ENCODE results near the gene ADPRS.

ADPRS gene

DNA sequence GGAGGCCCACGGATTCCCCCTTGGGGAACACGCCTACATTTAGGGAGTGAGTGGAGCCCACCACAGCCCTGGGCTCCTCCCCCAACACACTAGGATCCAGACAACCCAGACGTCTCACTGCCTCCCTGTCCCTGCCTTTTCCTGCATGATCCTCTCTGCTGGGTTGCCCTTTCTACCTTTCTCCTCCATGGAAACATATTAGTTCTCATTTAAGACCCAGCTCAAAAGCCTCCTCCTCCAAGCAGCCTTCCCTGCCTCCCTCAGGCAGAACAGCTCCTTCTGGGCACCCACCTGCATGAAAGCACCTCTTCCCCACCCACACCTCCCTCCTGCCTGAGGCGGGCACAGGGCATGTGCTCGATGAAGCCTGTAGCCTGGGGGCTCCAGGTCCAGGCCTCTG is 25.7 kb downstream of the ADPRS start:
- Histone ChIP-seq H3K4me3 (replicated peaks; ENCODE audit: low read depth, low read length) (no peak overlapping the region), H3K27me3 (replicated peaks; ENCODE audit: control insufficient read depth, insufficient read depth, low read length) (no peaks in the 10 kb centered on the region; the same call in 1 of the 2 replicates), H3K36me3 (ENCODE audit: control insufficient read depth, insufficient read depth, low read length) (no peaks in the 10 kb centered on the region)
- no peak for TF ChIP-seq CTCF (IDR thresholded peaks at IDR 0.05; ENCODE audit: insufficient read depth, low read length, poor library complexity, severe bottlenecking)
- DNase-seq (ENCODE audit: extremely low read depth, insufficient read length) = no peak

DNA sequence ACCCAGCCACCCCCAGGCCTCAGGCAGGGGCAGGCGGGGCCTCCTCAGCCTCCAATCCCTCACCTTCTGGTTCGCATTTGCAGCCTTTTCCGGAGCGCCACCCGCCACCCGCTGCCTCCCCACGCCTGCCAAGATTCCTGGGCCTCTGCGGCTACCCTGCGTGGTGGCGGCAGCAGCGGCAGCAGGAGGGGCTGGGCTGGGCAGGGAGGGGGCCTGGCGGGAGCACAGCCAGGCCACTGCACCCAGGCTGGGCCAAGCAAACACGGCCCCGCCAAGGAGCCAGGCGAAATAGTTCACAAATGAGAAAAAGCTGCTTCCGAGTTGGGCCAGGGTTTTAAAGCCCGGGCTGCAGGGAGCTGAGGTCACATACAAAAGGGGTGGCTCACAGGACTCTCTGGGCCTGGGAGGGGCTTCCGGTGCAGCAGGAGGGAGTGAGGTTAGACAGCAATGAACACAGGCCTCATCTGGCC is 26.5 kb downstream of the ADPRS start:
- TF ChIP-seq CTCF (IDR thresholded peaks at IDR 0.05; ENCODE audit: insufficient read depth, low read length, poor library complexity, severe bottlenecking) = no peak
- H3K36me3 ChIP-seq (ENCODE audit: control insufficient read depth, insufficient read depth, low read length) = no peaks in the 10 kb centered on the region
- H3K4me3 ChIP-seq (replicated peaks; ENCODE audit: low read depth, low read length) = no peak overlapping the region
- no peak for DNase-seq (ENCODE audit: extremely low read depth, insufficient read length)
- no peaks in the 10 kb centered on the region; the same call in 1 of the 2 replicates for H3K27me3 ChIP-seq (replicated peaks; ENCODE audit: control insufficient read depth, insufficient read depth, low read length)

GRCh38 chr1:36115931-36116330 is 27.2 kb downstream of the ADPRS start:
- TF ChIP-seq CTCF (IDR thresholded peaks at IDR 0.05; ENCODE audit: insufficient read depth, low read length, poor library complexity, severe bottlenecking) = no peak
- H3K36me3 ChIP-seq (ENCODE audit: control insufficient read depth, insufficient read depth, low read length) = no peaks in the 10 kb centered on the region
- no peak overlapping the region for H3K4me3 ChIP-seq (replicated peaks; ENCODE audit: low read depth, low read length)
- no peaks in the 10 kb centered on the region; the same call in 1 of the 2 replicates for H3K27me3 ChIP-seq (replicated peaks; ENCODE audit: control insufficient read depth, insufficient read depth, low read length)
- DNase-seq (ENCODE audit: extremely low read depth, insufficient read length) = no peak

- DNase-seq (ENCODE audit: extremely low read depth, insufficient read length) = no peak
- TF ChIP-seq CTCF (IDR thresholded peaks at IDR 0.05; ENCODE audit: insufficient read depth, low read length, poor library complexity, severe bottlenecking) = no peak
- no peaks in the 10 kb centered on the region for H3K36me3 ChIP-seq (ENCODE audit: control insufficient read depth, insufficient read depth, low read length)
- H3K4me3 ChIP-seq (replicated peaks; ENCODE audit: low read depth, low read length) = no peak overlapping the region
- H3K27me3 ChIP-seq (replicated peaks; ENCODE audit: control insufficient read depth, insufficient read depth, low read length) = no peaks in the 10 kb centered on the region; the same call in 1 of the 2 replicates
Observed at GRCh38 chr1:36116901-36117300, 28.2 kb downstream of the ADPRS start.

GRCh38 chr1:36118447-36119204 is 29.9 kb downstream of the ADPRS start:
- TF ChIP-seq CTCF (IDR thresholded peaks at IDR 0.05; ENCODE audit: insufficient read depth, low read length, poor library complexity, severe bottlenecking) = no peak

More at GRCh38 chr1:36118447-36119204, 29.9 kb downstream of the ADPRS start:
- no peak for DNase-seq (ENCODE audit: extremely low read depth, insufficient read length)
- no peaks in the 10 kb centered on the region for H3K36me3 ChIP-seq (ENCODE audit: control insufficient read depth, insufficient read depth, low read length)
- no peaks in the 10 kb centered on the region for H3K27me3 ChIP-seq (replicated peaks; ENCODE audit: control insufficient read depth, insufficient read depth, low read length)
- no peak overlapping the region for H3K4me3 ChIP-seq (replicated peaks; ENCODE audit: low read depth, low read length)
